Esophagus mucosa (tissue), 1 donor: Measurements from ENCODE around the gene NTNG1. TPM values are rescaled to one million over a fixed set of nuclear protein-coding genes. Genes with fewer than 3 reads are reported as not detected.
"Not testable (repeated sequence)": the region's sequence is repeated elsewhere in the genome, so short reads cannot be mapped to it uniquely, and the experiment has no call there.

Experiments
- ATAC-seq: fragments of 200-7000 bp; cut with Tn5 transposase; one replicate; pipeline ENCODE4 v1.9.1; 2020
- total RNA-seq: library from RNA; stranded (reverse); gene quantifications from one replicate; pipeline ENCODE4 v1.2.4, GENCODE V29; 2023
- donor health status: DM: yes; HTN: yes; CAD: no.

Gene NTNG1
- total RNA-seq: 0.48 TPM

GRCh38 chr1:107140703-107141490 is at the start of gene NTNG1:
Gene NTNG1, plus strand, starts transcription at chr1:107141039.
- ATAC-seq: peak; percentile 54

- no peak for ATAC-seq
These were observed 49.4 kb upstream of the NTNG1 start for GRCh38 chr1:107091418-107091817.

DNA sequence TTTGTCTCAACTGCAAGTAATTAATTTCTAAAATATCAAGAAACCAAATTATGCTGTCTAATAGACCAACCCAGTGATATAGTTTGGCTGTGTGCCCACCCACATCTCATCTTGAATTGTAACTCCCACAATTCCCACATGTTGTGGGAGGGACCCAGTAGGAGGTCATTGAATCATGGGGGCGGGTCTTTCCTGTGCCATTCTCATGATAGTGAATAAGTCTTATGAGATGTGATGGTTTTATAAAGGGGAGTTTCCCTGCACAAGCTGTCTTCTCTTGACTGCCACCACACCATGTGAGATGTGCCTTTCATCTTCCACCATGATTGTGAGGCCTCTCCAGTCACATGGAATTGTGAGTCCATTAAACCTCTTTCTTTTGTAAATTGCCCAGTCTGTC is 47.4 kb upstream of the NTNG1 start:
- ATAC-seq: not testable (repeated sequence)

DNA sequence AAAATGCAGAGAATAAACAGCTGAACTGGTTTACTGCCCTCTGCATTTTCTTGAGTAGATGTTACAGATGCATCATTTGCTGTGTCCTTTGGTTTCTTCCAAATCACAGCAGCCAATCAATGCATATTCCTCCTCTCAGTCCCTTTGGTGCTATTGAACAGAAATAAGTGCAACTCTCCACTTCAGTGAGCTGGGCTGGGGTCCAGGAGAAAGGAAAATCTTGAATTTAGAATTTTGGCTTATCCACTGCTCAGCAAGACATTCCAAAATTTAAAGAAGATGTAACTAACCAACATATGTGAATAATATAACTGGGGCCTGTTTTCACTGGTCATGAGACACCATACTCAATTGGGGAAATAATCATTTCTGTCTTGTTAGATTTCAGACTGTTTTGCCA is 45.2 kb upstream of the NTNG1 start:
- ATAC-seq: no peak

DNA sequence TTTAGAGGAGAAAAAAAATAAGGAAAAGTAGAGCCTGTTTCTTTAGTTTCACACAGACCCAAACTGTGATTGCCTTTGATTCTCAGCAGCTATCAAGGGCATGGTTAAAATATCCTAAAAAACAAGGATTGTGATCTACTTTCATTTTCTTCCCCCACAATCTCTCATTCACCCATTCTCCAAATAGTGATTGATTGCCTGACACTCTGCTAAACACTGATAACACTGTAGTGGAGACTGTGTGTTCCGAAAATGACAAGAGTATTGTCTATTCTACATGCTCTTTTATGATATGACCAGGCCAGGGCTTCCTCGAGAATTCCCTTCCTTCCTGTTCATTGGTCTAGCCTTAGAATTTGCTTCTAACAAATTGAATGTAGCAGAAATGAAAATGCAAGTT is 44.1 kb upstream of the NTNG1 start:
- no peak for ATAC-seq

DNA sequence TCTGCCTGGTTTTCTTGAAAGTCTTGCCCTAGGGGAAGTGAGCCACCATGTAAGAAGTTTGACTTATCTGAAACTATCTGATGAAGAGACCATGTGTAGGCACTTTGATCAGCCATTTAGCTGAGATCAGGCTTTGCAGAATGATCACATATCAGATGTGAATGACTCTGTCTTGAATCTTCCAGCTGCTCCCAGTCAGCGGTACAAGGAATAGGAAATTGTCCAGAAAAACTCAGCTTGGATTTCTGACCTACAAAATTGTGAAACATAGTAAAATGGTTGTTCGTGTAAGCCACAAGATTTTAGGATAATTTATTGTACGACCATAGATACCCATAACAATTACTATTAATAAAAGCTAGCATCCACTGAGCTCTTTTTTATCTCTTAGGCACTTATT is 41.9 kb upstream of the NTNG1 start:
- ATAC-seq: no peak

- no peak for ATAC-seq
These were observed 40.4 kb upstream of the NTNG1 start for GRCh38 chr1:107100331-107100984.

GRCh38 chr1:107105914-107106313 is 34.9 kb upstream of the NTNG1 start:
- ATAC-seq: no peak

DNA sequence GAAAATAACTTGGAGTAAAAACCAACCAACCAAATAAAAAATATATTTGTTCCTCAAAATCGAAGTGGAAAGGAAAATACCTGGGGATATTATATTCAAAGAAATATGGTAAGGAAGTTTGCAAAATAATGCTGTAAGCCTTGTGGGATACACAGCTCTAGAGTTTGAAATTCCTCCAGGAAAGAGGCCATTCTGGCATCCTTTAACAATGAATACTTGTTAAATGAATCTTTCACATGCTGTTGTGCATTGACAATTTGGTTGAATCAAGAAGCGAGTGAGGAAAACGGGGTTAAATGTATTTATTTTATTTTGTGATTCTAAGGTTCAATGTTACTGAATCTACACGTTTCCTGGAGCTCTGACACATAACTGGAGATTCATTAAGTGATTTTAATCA is 30.5 kb upstream of the NTNG1 start:
- no peak for ATAC-seq

DNA sequence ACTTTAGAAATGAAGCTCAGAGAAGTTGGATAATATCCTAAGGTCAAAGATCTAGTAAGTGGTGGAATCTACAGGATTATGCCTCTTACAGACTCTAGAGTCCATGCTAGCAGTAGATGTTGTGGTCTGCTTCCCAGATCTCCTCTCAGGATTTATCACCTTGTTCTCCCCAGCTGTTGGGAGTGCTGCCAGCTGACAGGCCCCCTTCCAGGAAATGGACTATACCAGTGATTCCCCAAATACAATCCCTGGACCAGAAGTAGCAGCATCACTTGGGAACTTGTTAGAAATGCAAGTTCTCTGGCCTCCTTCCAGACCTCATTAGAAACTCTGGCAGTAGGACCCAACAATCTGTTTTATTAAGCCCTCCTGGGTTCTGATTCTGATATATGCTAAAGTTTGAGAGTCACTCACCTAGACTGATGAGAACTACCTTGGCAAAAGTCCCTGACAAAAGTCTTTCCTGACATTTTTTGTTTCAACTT is 24.5 kb upstream of the NTNG1 start:
- ATAC-seq: no peak

GRCh38 chr1:107122225-107122624 is 18.6 kb upstream of the NTNG1 start:
- no peak for ATAC-seq

DNA sequence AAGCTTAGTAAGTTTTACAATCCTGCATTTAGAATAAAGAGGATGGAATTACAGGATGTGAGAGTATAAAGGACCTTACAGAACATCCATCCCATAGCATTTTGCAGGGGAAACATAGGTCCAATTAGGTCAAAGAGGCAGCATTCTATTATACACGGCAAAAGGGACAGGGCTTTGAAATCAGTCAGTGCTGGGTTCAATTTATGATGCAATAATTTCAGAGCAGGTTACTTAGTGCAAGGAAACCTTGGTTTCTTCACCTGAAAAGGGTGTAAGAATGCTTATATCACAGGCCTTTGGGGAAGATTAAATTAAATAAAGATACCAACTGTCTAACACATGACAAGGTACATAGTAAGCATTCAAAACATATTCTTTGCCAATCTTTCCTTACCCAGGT is 17.1 kb upstream of the NTNG1 start:
- ATAC-seq: no peak

GRCh38 chr1:107124694-107125093 is 16.1 kb upstream of the NTNG1 start:
- no peak for ATAC-seq

GRCh38 chr1:107132195-107132594 is 8.6 kb upstream of the NTNG1 start:
- ATAC-seq: no peak

DNA sequence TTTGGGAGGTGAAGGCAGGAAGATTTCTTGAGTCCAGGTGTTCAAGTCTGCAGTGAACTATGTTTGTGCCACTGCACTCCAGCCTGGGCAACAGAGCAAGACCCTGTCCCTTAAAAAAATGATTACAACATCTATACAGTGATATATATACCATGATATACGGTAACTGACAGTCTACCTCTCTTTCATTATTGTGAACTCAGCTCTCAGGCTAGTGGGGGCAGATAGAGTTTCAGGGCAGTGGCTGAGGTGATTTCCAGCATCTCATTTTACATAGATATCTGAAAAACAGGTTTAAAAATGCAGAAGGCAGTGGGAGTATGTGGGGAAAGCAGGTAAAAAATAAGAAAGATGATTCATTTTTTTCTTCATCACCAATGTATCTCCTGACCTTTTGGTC is 8.1 kb upstream of the NTNG1 start:
- no peak for ATAC-seq

DNA sequence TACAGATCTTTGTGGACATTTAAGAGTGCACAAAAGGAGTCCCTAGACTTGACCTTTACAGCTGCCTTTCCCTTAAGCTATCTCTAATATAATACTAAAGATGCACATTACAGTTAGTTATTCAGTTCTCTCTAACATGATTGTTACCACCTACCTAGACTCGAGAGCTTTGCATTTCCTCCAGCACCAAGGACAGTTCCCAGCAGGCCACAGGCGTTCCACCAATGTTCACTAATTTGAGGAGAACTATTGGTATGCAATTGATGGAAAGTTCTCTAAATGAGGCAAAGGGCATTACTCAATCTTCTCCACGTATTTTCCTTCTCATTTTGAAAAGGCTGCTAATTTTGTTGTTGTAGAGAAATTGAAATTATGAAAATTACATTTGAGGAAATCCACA is 5.4 kb upstream of the NTNG1 start:
- ATAC-seq: no peak

DNA sequence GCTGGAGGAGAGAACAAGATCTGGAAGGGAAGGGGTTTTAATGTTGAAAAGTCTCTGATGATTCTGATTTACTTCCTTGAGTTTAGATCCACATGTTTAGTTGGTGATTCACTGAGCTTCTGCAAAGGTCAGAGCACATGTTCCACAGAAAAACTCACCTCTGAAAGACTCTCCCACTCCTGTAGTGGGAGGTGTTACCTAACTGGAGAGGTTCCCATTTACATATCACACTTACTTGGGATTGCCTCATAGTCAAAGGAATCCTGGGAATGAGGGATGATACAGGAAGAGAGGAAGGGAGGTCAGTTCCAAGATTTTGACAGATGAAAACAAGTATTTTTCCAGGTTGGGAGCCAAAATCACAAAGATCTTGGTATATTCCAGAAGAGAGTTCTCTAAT is 2.7 kb upstream of the NTNG1 start:
- ATAC-seq: no peak

- no peak for ATAC-seq
These were observed 1.9 kb upstream of the NTNG1 start for GRCh38 chr1:107138767-107139445.

DNA sequence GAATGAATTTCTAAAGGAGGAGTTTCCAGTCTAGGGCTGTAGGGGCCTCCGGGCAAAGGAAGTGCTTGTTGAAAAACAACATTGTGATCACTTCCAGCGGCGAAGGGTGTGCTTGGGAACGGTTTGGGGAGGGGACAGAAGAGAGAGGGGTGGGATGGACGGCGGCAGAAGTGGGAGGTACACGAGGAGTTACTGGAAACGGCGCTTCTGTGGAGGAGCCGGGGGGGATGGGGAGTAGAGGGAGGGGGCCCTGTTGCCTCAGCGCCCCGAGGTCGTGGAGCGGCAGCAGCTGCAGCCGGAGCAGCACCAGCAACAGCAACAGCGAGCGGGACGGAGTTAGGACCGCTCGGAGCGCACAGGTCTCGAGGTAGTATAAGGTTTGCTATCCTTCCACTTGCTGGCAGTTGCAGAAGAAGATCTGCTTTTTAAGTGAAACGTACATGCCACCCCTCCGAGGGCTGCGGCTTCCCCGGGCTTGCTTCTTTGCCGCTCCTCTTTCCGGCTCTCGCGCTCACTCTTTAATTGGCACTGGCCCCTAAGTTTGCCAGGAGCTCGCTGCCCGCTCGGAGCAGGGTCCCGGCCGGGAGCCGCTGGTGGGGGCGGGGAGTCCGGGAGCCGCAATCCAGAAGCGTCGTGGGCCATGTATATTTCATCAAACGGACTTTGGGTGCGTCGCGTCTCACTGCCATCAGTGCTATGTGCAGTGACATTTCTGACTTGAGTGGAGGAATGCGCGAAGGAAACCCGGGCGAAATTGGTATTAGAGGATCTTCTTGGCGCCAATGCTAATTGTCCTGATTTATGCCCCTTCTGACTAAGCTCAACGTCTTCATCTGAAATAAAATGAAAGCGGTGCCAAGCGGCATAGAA is 771 bp upstream of the NTNG1 start:
- ATAC-seq: peak; percentile 43

DNA sequence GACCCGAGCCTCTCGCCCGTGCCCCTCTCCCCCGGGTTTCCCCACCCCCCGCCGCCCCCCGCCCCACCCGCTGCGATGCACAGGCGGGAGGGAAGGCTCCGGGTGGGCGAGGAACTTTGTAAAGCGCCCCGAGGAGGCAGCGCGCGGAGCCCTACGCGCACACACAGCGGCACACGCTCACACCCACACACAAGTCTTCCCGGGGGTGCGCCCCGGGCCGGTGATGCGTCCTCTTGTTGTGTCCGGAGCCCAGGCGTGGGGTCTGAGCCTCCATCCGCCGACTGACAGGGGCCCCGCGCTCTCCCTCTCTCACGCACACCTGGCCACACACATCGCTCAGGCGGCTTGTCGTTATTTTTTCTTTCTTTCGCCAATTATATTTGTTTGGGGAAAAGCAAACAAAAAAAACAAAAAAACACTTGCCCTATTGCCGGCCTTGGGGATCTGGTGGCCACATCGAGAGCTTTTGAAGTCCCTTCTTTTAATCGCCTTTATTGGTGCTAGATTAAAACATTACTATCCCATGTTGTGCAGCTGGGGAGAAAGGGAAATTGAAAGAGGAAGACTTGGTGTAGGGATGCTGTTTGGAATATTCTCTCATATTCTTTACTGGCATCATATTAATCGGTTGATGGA is 770 bp downstream of the NTNG1 start:
- peak; percentile 40 for ATAC-seq

- no peak for ATAC-seq
These were observed 1.3 kb downstream of the NTNG1 start for GRCh38 chr1:107142140-107142542.

DNA sequence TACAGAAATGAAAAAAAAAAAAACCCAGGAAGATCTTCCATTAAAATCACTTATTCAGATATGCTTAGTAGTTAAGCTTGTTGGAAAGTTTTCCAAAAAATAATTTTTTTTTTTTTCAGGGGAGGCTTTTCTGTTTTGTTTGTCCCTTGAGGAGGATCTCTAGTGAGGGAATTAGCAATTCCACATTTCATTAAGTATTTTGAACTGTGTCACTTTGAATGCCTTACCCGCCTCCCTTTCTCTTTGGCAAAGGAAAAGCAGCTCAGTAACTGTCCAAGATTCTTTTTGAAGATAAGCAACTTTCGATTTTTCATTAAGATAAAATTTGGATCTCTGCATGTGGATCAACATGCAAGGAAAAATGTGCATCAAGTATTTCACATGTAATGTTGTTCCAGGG is 1.8 kb downstream of the NTNG1 start:
- no peak for ATAC-seq
